NCI-H510A treated with DMSO at 0.1 percent for 48 hours (cell line): ENCODE data around the gene ZNF823.
"Not testable (repeated sequence)": the region's sequence is repeated elsewhere in the genome, so short reads cannot be mapped to it uniquely, and the experiment has no call there.

Source experiments
- DNase-seq: peaks from one replicate; lab custom pipeline; 2025; lab: John Stamatoyannopoulos, UW

The ZNF823 gene

DNA sequence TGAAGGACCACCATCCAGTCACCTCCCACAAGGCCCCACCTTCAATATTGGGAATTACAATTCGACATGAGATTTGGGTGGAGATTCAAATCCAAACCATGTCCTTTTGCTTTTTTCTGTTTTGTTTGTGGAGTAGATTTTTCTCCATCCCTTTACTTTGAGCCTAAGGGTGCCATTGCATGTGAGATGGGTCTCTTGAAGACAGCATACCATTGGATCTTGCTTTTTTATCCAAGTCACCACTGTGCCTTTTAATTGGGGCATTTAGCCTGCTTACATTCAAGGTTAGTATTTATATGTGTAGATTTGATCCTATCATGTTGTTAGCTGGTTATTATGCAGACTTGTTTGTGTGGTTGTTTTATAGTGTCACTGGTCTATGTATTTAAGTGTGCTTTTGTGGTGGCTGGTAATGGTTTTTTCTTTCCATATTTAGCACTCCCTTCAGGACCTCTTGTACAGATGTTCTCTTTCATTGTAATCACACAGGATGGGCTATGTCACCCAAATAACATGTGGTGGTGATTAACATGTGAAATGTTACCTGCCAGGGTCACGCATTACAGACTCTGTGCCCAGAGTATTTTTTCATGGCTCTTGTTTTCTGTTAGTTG lies 58.0 kb downstream of the ZNF823 start:
- no peak for DNase-seq

DNA sequence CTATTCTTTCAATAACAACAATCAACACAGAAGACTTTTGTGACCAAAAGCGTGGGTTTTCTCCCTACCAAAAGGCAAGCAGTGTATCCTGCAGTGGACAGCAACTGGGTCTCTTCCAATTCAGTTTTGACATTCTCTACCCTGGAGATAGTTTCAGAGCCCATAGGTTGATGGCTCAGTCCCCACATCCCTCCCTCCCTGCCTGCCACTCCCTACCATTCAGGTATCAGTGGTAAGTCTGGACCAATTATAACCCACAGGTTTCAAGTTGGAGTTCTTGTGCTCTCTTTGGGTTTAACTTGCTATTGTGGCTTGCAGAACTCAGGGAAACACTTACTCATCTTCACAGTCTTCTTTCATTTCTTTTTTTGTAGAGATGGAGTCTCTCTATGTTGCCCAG lies 60.2 kb downstream of the ZNF823 start:
- no peak for DNase-seq

DNA sequence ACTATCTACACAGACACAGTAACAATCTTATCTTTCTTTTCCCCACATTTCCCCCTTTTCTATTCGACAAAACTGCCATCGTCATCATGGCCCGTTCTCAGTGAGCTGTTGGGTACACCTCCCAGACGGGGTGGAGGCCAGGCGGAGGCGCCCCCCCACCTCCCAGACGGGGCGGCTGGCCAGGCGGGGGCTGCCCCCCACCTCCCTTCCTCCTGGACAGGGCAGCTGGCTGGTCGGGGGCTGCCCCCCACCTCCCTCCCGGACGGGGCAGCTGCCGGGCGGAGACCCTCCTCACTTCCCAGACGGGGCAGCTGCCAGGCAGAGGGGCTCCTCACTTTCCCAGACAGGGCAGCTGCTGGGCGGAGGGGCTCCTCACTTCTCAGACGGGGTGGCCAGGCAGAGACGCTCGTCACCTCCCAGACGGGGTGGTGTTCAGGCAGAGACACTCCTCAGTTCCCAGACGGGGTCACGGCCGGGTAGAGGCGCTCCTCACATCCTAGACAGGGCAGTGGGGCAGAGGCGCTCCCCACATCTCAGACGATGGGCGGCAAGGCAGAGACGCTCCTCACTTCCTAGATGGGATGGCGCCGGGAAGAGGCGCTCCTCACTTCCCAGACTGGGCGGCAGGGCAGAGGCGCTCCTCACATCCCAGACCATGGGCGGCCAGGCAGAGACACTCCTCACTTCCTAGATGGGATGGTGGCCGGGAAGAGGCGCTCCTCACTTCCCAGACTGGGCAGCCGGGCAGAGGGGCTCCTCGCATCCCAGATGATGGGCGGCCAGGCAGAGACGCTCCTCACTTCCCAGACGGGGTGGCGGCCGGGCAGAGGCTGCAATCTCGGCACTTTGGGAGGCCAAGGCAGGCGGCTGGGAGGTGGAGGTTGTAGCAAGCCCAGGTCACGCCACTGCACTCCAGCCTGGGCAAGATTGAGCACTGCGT lies 61.8 kb downstream of the ZNF823 start:
- DNase-seq = not testable (repeated sequence)

DNA sequence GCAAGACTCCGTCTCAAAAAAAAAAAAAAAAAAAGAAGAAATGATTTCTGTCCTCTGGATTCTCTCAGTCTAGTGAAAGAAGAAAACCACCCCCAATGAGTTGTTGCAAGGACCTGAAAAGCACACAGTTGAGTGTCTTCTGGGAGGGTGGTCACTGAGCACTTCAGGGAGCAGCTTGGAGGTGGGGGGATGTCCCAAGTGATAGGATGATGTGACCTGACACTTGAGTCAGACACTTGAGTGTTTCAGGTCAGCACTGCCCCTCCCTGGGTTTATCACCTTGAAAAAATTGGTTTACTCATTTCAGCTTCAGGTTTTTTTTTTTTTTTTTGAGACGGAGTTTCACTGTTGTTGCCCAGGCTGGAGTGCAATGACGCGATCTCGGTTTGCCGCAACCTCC lies 63.2 kb downstream of the ZNF823 start:
- no peak for DNase-seq

DNA sequence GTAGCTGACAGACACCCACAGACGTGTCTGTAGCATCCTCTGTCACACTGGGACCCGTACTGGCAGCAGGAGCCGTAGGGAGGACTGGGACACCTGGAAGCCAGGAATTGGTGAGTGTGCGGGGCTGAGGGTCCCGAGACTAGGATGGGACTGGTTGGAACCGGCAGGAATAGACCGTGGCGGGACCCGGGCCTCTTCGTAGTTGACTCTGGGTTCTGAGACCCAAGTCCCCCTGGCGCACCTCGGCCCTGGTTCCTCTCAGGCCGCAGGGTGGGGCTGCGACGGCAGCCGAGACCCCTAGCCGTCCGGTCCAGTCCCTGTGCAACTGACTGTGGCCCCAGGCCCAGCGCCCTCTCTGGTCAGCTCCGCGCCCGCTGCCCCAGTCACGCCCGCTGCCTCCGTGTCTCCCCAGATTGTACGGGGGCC lies 64.7 kb downstream of the ZNF823 start:
- DNase-seq = no peak

DNA sequence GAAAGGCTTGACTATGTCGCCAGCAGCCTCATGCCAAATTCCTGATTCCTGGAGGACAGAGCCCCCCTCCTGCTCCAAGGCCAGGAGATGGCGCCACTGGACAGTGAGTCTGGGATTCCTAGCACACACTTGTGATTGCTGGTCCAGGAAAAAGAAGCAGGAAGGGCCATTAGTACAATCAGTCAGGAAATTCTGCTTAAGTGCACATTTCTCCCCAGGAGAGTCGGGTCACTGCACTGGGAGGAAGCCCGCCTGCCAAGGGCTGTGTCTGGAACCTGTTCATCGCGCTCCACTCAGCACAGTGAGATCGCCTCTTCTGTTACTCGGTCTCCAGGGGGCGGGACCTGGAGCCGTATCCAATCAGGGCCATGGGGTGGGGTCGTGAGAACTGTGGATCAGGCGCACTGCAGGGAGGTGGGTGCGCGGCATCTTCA lies 65.1 kb downstream of the ZNF823 start:
- no peak for DNase-seq
